ENCODE data around the gene TLNRD1. TPM values are rescaled to one million over a fixed set of nuclear protein-coding genes. Genes with fewer than 3 reads are reported as not detected.

TLNRD1 gene
- total and polyA plus RNA-seq, 7 donors = 0.65 to 5.1 (median 2.6) TPM

GRCh38 chr15:80982205-80982604 is 18.5 kb upstream of the TLNRD1 start:
- ATAC-seq = no peak
- no peak for DNase-seq
- intact Hi-C loops (cut with DNase I) = loop anchor here in 1 of 2 donors (10.0 kb wide), 1 partner anchor 283 kb away; no protein-coding TSS in a partner anchor
- 82 to 86% (median 85%) methylated on average over 2 of the region's 2 CpGs for WGBS, 3 donors
- H3K36me3 ChIP-seq (ENCODE audit: insufficient read depth in 1 of 2, low read depth in 1 of 2) = peaks cover 2 to 42% of the 10 kb centered on the region in 2 donors
- no peak overlapping the region for H3K4me3 ChIP-seq
- no peaks in the 10 kb centered on the region for H3K27me3 ChIP-seq (ENCODE audit: insufficient read depth in 3 of 3, low read length in 2 of 3)
- H3K4me1 ChIP-seq = peaks cover 14% of the 10 kb centered on the region
- no peaks in the 10 kb centered on the region for H3K9me3 ChIP-seq
- TF ChIP-seq, protein P1, sequence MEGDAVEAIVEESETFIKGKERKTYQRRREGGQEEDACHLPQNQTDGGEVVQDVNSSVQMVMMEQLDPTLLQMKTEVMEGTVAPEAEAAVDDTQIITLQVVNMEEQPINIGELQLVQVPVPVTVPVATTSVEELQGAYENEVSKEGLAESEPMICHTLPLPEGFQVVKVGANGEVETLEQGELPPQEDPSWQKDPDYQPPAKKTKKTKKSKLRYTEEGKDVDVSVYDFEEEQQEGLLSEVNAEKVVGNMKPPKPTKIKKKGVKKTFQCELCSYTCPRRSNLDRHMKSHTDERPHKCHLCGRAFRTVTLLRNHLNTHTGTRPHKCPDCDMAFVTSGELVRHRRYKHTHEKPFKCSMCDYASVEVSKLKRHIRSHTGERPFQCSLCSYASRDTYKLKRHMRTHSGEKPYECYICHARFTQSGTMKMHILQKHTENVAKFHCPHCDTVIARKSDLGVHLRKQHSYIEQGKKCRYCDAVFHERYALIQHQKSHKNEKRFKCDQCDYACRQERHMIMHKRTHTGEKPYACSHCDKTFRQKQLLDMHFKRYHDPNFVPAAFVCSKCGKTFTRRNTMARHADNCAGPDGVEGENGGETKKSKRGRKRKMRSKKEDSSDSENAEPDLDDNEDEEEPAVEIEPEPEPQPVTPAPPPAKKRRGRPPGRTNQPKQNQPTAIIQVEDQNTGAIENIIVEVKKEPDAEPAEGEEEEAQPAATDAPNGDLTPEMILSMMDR (IDR thresholded peaks at IDR 0.05) = no peak
- no peak overlapping the region for H3K27ac ChIP-seq

GRCh38 chr15:80982839-80983238 is 17.9 kb upstream of the TLNRD1 start:
- no peak for DNase-seq
- intact Hi-C loops (cut with DNase I) = loop anchor here in 1 of 2 donors (10.0 kb wide), 1 partner anchor 282 kb away; no protein-coding TSS in a partner anchor
- WGBS, 3 donors = 71 to 86% (median 82%) methylated on average over 5 of the region's 5 CpGs
- TF ChIP-seq, protein P1 (IDR thresholded peaks at IDR 0.05) = no peak
- Histone ChIP-seq H3K9me3 (no peaks in the 10 kb centered on the region), H3K4me1 (peaks cover 16% of the 10 kb centered on the region), H3K4me3 (no peak overlapping the region), H3K36me3 (ENCODE audit: insufficient read depth in 1 of 2, low read depth in 1 of 2) (peaks cover 2 to 42% of the 10 kb centered on the region in 2 donors), H3K27me3 (ENCODE audit: insufficient read depth in 3 of 3, low read length in 2 of 3) (no peaks in the 10 kb centered on the region), H3K27ac (no peak overlapping the region)
- no peak for ATAC-seq

DNA sequence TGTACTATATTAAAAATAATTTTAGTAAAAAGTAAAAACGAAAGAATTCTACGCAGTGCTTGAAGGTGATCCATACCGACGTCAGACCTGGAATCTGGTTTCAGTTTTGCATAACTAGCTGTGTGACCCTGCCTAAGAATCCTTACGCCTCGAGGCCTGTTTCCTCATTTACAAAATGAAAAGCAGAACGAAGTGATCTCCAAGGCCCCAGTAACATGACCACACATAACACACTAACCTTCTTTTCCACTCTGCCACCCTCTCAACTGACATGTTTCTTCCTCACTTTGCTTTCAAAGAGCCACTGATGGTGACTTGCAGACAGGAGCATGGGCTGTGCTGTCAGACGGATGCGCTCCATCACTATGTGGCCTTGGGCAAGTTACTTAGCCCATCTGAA is 15.9 kb upstream of the TLNRD1 start:
- H3K4me1 ChIP-seq = peaks cover 27% of the 10 kb centered on the region

GRCh38 chr15:80985981-80986380 is 14.7 kb upstream of the TLNRD1 start:
- no peaks in the 10 kb centered on the region for H3K9me3 ChIP-seq
- intact Hi-C loops (cut with DNase I) = loop anchor here in 1 of 2 donors (10.0 kb wide), 1 partner anchor 279 kb away; no protein-coding TSS in a partner anchor
- H3K27me3 ChIP-seq (ENCODE audit: insufficient read depth in 3 of 3, low read length in 2 of 3) = no peaks in the 10 kb centered on the region
- peaks cover 33% of the 10 kb centered on the region for H3K4me1 ChIP-seq
- H3K27ac ChIP-seq = no peak overlapping the region
- no peak overlapping the region for H3K4me3 ChIP-seq
- TF ChIP-seq, protein P1 (IDR thresholded peaks at IDR 0.05) = no peak
- ATAC-seq = no peak
- peaks cover 0 to 15% of the 10 kb centered on the region in 2 donors for H3K36me3 ChIP-seq (ENCODE audit: insufficient read depth in 1 of 2, low read depth in 1 of 2)
- 92 to 93% (median 92%) methylated on average over 5 of the region's 5 CpGs for WGBS, 3 donors
- no peak for DNase-seq

More for the DNA sequence above, 15.9 kb upstream of the TLNRD1 start:
- ATAC-seq = no peak
- Histone ChIP-seq H3K36me3 (ENCODE audit: insufficient read depth in 1 of 2, low read depth in 1 of 2) (peaks cover 0 to 26% of the 10 kb centered on the region in 2 donors), H3K4me3 (no peak overlapping the region), H3K9me3 (no peaks in the 10 kb centered on the region), H3K27ac (no peak overlapping the region), H3K27me3 (ENCODE audit: insufficient read depth in 3 of 3, low read length in 2 of 3) (no peaks in the 10 kb centered on the region)
- TF ChIP-seq, protein P1 (IDR thresholded peaks at IDR 0.05) = no peak
- DNase-seq = no peak
- intact Hi-C loops (cut with DNase I) = loop anchor here in 1 of 2 donors (10.0 kb wide), 1 partner anchor 280 kb away; no protein-coding TSS in a partner anchor
- 55 to 65% (median 59%) methylated on average over 9 of the region's 9 CpGs for WGBS, 3 donors

DNA sequence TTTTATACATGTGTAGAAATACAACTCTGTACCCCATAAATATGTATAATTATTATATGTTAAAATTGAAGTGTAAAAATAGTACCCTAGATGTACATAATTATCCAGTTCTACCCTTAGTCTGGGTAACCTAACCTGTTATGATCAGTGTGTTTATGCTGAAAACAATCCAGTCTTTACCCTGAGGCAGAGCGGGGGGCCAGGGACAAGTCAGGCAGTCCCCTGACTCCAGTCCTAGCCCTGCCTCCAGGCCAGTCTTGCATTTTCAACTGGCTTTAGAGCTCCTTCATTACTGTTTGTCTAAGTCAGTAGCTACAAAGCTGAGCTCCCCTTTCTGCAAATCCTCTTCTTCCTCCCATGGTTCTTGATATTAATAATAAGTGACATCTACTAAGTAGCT is 14.2 kb upstream of the TLNRD1 start:
- 94 to 100% (median 100%) methylated on average over 1 of the region's 1 CpG for WGBS, 3 donors
- H3K27ac ChIP-seq = no peak overlapping the region
- H3K4me3 ChIP-seq = no peak overlapping the region
- DNase-seq (no peak), ATAC-seq (no peak)
- H3K9me3 ChIP-seq = no peaks in the 10 kb centered on the region
- no peaks in the 10 kb centered on the region for H3K27me3 ChIP-seq (ENCODE audit: insufficient read depth in 3 of 3, low read length in 2 of 3)
- H3K4me1 ChIP-seq = peaks cover 38% of the 10 kb centered on the region
- peaks cover 0 to 11% of the 10 kb centered on the region in 2 donors for H3K36me3 ChIP-seq (ENCODE audit: insufficient read depth in 1 of 2, low read depth in 1 of 2)
- TF ChIP-seq, protein P1 (IDR thresholded peaks at IDR 0.05) = no peak
- intact Hi-C loops (cut with DNase I) = loop anchor here in 1 of 2 donors (10.0 kb wide), 1 partner anchor 278 kb away; no protein-coding TSS in a partner anchor
